HEK293 (cell line): ENCODE data around the gene CACNA1B.

Experiments
- CTCF ChIA-PET: fragments of 350-600 bp; formaldehyde crosslinking; extraction: SDS; loops from one replicate; lab custom pipeline; 2021; ENCODE audit warnings: antibody characterized with exemption; lab: Yijun Ruan, JAX
- POLR2A ChIA-PET: fragments of 300-600 bp; formaldehyde crosslinking; extraction: SDS; loops from one replicate; lab custom pipeline; 2020; ENCODE audit warnings: antibody characterized with exemption, inconsistent platforms; lab: Yijun Ruan, JAX
- H3K27ac ChIP-seq: fragments of 200-500 bp; sonication (Bioruptor generic); 2 replicates; pipeline ENCODE4 v1.5.1; 2014; ENCODE audit warnings: low read depth, low read length, control low read depth, inconsistent platforms; ENCODE audit errors: extremely low read depth
- H3K36me3 ChIP-seq, 2 experiments: fragments of 200-500 bp in 1 of 2; sonication (Bioruptor generic) in 1 of 2; 1 replicate in 1 of 2; 2 replicates in 1 of 2; pipeline ENCODE4 v1.5.1; 2014 to 2017; ENCODE audit warnings: inconsistent platforms in 2 of 2, low read length in 2 of 2; ENCODE audit not compliant: control insufficient read depth in 2 of 2, insufficient read depth in 1 of 2
- H3K4me1 ChIP-seq: fragments of 200-500 bp; sonication (Bioruptor generic); 2 replicates; pipeline ENCODE4 v1.5.1; 2014; ENCODE audit warnings: mild to moderate bottlenecking, low read length, inconsistent platforms; ENCODE audit not compliant: control insufficient read depth, insufficient read depth
- H3K4me3 ChIP-seq: 2 replicates; pipeline ENCODE4 v1.5.1; 2011; ENCODE audit warnings: low read depth, mild to moderate bottlenecking, control low read depth, low read length, moderate library complexity
- H3K9me3 ChIP-seq: fragments of 200-500 bp; sonication (Bioruptor generic); 2 replicates; pipeline ENCODE4 v1.5.1; 2014; ENCODE audit warnings: low read depth, low read length, inconsistent platforms; ENCODE audit not compliant: control insufficient read depth, insufficient read depth
- BCL11A ChIP-seq: fragments of 450-650 bp; formaldehyde crosslinking; IDR thresholded peaks from 2 replicates; pipeline ENCODE4 v1.5.1; 2016; ENCODE audit warnings: low read depth, missing biosample characterization, missing genetic modification characterization
- CTCF ChIP-seq: fragments of 450-650 bp; formaldehyde crosslinking; IDR thresholded peaks from 2 replicates; pipeline ENCODE4 v1.5.1; 2016; ENCODE audit warnings: missing biosample characterization, missing genetic modification characterization
- GFI1B ChIP-seq: fragments of 450-650 bp; formaldehyde crosslinking; IDR thresholded peaks from 2 replicates; pipeline ENCODE4 v1.5.1; 2016; ENCODE audit warnings: missing biosample characterization, missing genetic modification characterization
- PRDM1 ChIP-seq: fragments of 450-650 bp; formaldehyde crosslinking; IDR thresholded peaks from 2 replicates; pipeline ENCODE4; 2016; ENCODE audit warnings: missing biosample characterization, missing genetic modification characterization
- PRDM2 ChIP-seq: fragments of 450-650 bp; formaldehyde crosslinking; IDR thresholded peaks from 2 replicates; pipeline ENCODE4 v1.5.1; 2016; ENCODE audit warnings: missing biosample characterization, missing genetic modification characterization, borderline replicate concordance
- SP7 ChIP-seq: fragments of 450-650 bp; formaldehyde crosslinking; IDR thresholded peaks from 2 replicates; pipeline ENCODE4 v1.5.1; 2016; ENCODE audit warnings: missing biosample characterization, missing genetic modification characterization
- ZBTB20 ChIP-seq: fragments of 450-650 bp; formaldehyde crosslinking; IDR thresholded peaks from 2 replicates; pipeline ENCODE4 v1.5.1; 2016; ENCODE audit warnings: missing biosample characterization, missing genetic modification characterization
- ZNF133 ChIP-seq: fragments of 450-650 bp; formaldehyde crosslinking; IDR thresholded peaks from 2 replicates; pipeline ENCODE4 v1.5.1; 2016; ENCODE audit warnings: missing biosample characterization, missing genetic modification characterization
- ZNF302 ChIP-seq: fragments of 450-650 bp; formaldehyde crosslinking; IDR thresholded peaks from 2 replicates; pipeline ENCODE4 v1.5.1; 2016; ENCODE audit warnings: missing biosample characterization, missing genetic modification characterization, low read depth
- ZNF37A ChIP-seq: fragments of 450-650 bp; IDR thresholded peaks from 2 replicates; pipeline ENCODE4 v1.5.1; 2018; ENCODE audit warnings: missing biosample characterization, missing genetic modification characterization
- ZNF48 ChIP-seq: fragments of 450-650 bp; formaldehyde crosslinking; IDR thresholded peaks from 2 replicates; pipeline ENCODE4 v1.5.1; 2016; ENCODE audit warnings: missing biosample characterization, missing genetic modification characterization
- ZNF626 ChIP-seq: fragments of 450-650 bp; sonication (Bioruptor Pico); formaldehyde crosslinking; IDR thresholded peaks from 2 replicates; pipeline ENCODE4 v1.5.1; 2018; ENCODE audit warnings: missing biosample characterization, missing genetic modification characterization, inconsistent platforms
- ZNF670 ChIP-seq: fragments of 450-650 bp; formaldehyde crosslinking; IDR thresholded peaks from 2 replicates; pipeline ENCODE4 v1.5.1; 2016; ENCODE audit warnings: missing biosample characterization, missing genetic modification characterization, low read depth
- ZNF76 ChIP-seq: fragments of 450-650 bp; formaldehyde crosslinking; IDR thresholded peaks from 2 replicates; pipeline ENCODE4; 2016; ENCODE audit warnings: low read depth, missing biosample characterization, missing genetic modification characterization, borderline replicate concordance
- ZNF792 ChIP-seq: fragments of 450-650 bp; formaldehyde crosslinking; IDR thresholded peaks from 2 replicates; pipeline ENCODE4 v1.5.1; 2016; ENCODE audit warnings: missing biosample characterization, missing genetic modification characterization
- TF ChIP-seq, protein P1 (sequence below): fragments of 450-650 bp; formaldehyde crosslinking; IDR thresholded peaks from 2 replicates; pipeline ENCODE4 v1.5.1; 2016; ENCODE audit warnings: missing biosample characterization, missing genetic modification characterization
- TF ChIP-seq, protein P2 (sequence below): fragments of 450-650 bp; formaldehyde crosslinking; IDR thresholded peaks from 2 replicates; pipeline ENCODE4 v1.5.1; 2017; ENCODE audit warnings: missing biosample characterization, missing genetic modification characterization

The CACNA1B gene

DNA sequence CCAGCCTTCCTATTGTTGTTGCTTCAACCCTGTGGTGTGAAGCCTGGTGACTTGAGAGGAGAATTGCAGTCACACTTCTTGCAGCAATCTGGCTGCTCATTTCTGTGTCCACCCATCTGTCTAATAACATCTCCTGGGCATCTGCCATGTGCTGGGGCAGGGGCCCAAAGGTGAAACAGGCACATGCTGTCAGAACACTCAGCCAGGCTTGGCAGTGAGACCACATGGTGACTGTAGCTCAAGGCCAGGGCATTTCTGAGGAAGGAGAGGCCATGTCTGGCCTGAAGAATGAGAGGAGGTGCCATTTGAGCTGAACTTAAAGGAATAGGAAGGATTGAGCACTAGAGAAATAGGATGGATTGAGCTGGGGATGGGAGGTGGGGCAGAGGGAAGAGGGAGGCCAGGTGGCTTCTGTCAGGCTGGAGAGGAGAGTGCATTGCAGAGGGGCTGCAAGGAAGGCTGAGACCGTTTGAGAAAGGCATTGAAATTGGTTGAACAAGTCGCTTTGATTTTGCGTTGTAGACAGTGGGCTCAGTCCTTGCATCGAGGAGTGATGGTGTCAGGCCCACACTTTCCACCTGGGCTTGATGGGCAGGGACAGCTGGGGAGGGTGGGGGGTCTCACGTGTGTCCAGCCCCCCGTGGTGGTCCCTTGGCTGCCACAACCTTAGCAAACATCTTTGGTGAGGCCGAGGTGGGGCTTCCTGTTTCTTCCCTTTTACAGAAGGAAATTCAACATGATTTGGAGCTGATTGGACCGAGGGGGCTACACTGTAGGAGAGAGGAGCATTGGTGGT is 222.4 kb downstream of the CACNA1B start:
- ChIA-PET CTCF (interaction anchor here (0.6 to 0.7 kb wide), 2 partner anchors 13 to 427 kb away, joined by 3 read pairs; no protein-coding TSS in a partner anchor), POLR2A (no interaction called here)
- H3K4me3 ChIP-seq, result no peak overlapping the region

DNA sequence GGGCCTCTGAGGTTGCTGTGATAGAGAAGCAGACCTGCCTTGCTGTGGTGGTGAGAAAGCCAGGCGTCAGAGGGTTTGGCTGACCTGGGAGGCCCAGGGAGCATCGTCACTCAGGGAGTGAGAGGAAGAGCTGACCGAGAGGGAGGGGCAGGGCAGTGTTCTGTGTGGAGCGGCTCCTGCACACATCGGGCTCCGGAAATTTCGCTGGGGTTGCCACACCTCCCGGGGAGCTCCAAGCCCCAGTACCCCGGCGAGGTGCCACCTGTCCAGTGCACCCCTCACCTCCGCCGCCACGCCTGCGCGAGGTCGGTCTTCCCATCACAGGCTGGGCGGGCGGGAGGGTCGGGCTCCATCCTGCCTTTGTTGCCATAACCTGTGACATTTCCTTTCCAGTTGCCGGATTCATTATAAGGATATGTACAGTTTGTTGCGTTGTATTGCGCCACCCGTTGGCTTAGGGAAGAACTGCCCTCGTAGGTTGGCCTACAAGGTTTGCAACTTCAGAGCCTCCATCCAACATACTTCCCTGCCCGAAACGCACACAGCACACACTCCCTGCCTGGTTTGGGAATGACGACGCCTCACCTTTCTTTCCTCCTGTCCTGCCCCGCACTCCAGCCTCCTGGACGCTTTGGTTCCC is 223.2 kb downstream of the CACNA1B start:
- Histone ChIP-seq H3K9me3 (no peaks in the 10 kb centered on the region), H3K27ac (no peak overlapping the region), H3K36me3 (no peaks in the 10 kb centered on the region), H3K4me3 (no peak overlapping the region), H3K4me1 (no peaks in the 10 kb centered on the region)
- CTCF ChIA-PET, result interaction anchor here (0.6 to 1.2 kb wide), 8 partner anchors 9 to 428 kb away, joined by 3 to 4 read pairs (median 3); no protein-coding TSS in a partner anchor
- POLR2A ChIA-PET, result no interaction called here
- TF ChIP-seq ZNF76 (tag by site-specific recombination) (no peak), ZNF133 (tag by site-specific recombination) (no peak), ZNF302 (tag by site-specific recombination) (no peak), ZNF626 (no peak)

More for the DNA sequence above, 222.4 kb downstream of the CACNA1B start:
- no peak overlapping the region for H3K27ac ChIP-seq
- no peaks in the 10 kb centered on the region for H3K4me1 ChIP-seq
- H3K9me3 ChIP-seq, result no peaks in the 10 kb centered on the region
- TF ChIP-seq ZNF37A, result no peak
- TF ChIP-seq GFI1B, result no peak
- TF ChIP-seq PRDM2, result no peak
- TF ChIP-seq BCL11A (tag by site-specific recombination), result no peak
- TF ChIP-seq, all 188 proteins: peak for 0
- H3K36me3 ChIP-seq, result no peaks in the 10 kb centered on the region

DNA sequence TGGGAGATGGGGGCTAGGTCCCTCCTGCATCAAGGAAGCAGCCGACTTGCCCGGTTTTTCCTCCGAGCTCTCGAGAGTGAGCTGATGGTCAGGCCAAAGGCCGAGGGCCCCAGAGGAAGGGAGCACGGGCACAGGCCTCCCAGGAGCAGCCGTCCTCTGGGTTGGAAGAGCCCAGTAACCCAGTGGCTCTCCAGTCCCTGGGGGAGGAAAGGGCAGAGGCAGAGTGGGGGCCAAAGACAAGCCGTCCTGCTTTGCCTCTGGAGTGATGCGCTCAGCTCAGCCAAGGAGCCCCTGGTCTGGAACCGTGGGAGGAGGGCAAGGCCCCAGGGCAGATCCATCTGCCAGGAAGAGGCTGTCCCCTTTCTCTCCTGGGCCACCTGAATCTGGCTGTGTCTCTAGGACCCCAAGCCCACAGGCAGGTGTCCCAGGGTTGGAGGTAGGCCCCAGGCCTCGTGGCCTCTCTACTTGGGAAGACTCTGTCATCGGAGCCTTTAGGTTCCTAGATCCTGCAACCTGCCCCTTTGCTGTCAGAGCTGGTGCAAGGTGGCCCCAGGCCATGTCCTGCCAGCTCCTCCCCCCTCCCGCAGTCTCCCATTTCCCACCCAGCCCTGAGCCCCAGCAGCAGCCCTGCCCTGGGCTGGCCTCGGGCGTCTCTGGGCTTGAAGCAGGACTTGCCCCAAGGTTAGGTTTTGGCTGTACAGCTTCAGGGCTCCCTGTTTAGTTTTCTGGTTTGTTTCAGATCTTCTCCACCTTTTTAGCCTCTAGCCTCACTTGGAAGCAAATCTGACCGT is 224.1 kb downstream of the CACNA1B start:
- ChIA-PET POLR2A (no interaction called here), CTCF (interaction anchor here (0.7 to 1.2 kb wide), 7 partner anchors 10 to 429 kb away, joined by 3 to 4 read pairs (median 3); no protein-coding TSS in a partner anchor)
- TF ChIP-seq ZNF48 (tag by site-specific recombination) (no peak), ZNF792 (tag by site-specific recombination) (no peak), PRDM1 (tag by site-specific recombination) (no peak), ZBTB20 (tag by site-specific recombination) (no peak), ZNF670 (tag by site-specific recombination) (no peak), SP7 (tag by site-specific recombination) (no peak), CTCF (no peak)
- TF ChIP-seq, protein P1, sequence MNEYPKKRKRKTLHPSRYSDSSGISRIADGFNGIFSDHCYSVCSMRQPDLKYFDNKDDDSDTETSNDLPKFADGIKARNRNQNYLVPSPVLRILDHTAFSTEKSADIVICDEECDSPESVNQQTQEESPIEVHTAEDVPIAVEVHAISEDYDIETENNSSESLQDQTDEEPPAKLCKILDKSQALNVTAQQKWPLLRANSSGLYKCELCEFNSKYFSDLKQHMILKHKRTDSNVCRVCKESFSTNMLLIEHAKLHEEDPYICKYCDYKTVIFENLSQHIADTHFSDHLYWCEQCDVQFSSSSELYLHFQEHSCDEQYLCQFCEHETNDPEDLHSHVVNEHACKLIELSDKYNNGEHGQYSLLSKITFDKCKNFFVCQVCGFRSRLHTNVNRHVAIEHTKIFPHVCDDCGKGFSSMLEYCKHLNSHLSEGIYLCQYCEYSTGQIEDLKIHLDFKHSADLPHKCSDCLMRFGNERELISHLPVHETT (tag by site-specific recombination), result no peak
- TF ChIP-seq, protein P2, sequence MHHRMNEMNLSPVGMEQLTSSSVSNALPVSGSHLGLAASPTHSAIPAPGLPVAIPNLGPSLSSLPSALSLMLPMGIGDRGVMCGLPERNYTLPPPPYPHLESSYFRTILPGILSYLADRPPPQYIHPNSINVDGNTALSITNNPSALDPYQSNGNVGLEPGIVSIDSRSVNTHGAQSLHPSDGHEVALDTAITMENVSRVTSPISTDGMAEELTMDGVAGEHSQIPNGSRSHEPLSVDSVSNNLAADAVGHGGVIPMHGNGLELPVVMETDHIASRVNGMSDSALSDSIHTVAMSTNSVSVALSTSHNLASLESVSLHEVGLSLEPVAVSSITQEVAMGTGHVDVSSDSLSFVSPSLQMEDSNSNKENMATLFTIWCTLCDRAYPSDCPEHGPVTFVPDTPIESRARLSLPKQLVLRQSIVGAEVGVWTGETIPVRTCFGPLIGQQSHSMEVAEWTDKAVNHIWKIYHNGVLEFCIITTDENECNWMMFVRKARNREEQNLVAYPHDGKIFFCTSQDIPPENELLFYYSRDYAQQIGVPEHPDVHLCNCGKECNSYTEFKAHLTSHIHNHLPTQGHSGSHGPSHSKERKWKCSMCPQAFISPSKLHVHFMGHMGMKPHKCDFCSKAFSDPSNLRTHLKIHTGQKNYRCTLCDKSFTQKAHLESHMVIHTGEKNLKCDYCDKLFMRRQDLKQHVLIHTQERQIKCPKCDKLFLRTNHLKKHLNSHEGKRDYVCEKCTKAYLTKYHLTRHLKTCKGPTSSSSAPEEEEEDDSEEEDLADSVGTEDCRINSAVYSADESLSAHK (tag by site-specific recombination), result no peak

More for the DNA sequence above, 224.1 kb downstream of the CACNA1B start:
- H3K27ac ChIP-seq, result no peak overlapping the region
- no peaks in the 10 kb centered on the region for H3K36me3 ChIP-seq
- no peak overlapping the region for H3K4me3 ChIP-seq
- no peaks in the 10 kb centered on the region for H3K4me1 ChIP-seq
- no peaks in the 10 kb centered on the region for H3K9me3 ChIP-seq
